ENCODE results near the gene RAP1B.

RAP1B gene

DNA sequence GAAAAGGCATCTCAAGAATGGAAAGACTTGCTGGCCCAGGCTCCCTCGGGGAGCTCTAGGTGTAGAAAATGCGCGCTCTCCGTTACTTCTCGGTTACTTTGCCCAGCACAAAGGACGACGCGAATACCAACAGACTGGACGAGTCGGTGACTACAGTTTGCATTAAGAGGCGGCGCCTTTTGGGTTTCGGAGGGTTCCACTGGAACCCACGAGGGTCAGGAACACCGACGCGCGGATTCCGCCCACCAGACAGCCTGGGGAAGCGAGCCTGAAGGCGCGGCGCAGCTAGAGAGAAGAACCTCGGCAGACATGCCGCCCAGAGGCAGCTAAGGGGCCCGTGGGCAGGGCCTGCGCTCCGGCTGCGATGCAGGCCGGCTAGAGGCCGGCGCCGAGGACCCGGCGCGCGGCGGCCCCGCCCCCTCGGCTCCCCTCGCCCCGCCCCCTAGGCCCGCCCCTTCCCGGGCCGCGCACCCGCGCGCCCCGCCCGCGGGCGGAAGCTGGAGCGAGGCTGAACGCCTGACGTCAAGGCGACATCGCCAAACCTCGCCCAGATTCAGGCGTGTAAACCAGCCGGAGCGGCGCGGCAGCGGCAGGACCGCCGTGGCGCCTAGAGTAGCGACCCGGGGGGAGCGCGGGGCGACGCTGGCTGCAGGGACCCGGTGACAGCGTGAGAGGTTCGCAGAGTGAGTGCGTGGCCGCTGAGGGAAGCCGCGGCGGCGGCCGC is at the start of gene RAP1B:
Gene RAP1B (plus strand): TSS at position 530 of the 724 bp plus-strand sequence. CDS start 37,826 bp downstream, outside the sequence.
- Mint-ChIP-seq H3K36me3 (peaks cover 11 to 24% of the 10 kb centered on the region in 2 donors), H3K27ac (peak within 1 kb of the TSS; percentile 98), H3K9me3 (no peaks in the 10 kb centered on the region), H3K4me1 (peaks cover 23 to 41% of the 10 kb centered on the region in 2 donors), H3K27me3 (no peaks in the 10 kb centered on the region), H3K4me3 (peak within 1 kb of the TSS; percentile 95 to 98)
- DNase-seq (peak; percentile 87), ATAC-seq (replicated peaks) (peak; percentile 88 to 92)

DNA sequence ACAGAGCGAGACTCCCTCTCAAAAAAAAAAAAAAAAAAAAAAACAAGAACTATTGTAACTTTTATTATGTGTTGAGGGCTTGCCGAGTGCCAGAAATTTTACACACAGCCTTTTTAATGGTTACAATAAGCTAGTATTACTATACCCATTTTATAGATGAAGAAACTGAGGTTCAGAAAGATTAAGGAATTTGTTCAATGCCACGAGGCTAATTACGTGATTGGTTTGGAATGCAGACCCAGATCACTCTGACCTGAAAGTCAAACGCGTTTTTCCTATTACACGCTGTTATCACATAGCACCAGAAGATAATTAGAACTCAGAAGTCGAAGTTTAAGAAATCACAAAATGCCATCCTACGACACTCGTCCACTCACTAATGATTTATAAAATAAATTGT is 48.9 kb upstream of the RAP1B start:
- Mint-ChIP-seq H3K4me1 (peaks cover 8 to 14% of the 10 kb centered on the region in 2 donors), H3K27ac (no peak overlapping the region), H3K9me3 (no peaks in the 10 kb centered on the region), H3K27me3 (no peaks in the 10 kb centered on the region), H3K4me3 (no peak overlapping the region), H3K36me3 (no peaks in the 10 kb centered on the region)
- DNase-seq = no peak
- no peak for ATAC-seq (replicated peaks)

DNA sequence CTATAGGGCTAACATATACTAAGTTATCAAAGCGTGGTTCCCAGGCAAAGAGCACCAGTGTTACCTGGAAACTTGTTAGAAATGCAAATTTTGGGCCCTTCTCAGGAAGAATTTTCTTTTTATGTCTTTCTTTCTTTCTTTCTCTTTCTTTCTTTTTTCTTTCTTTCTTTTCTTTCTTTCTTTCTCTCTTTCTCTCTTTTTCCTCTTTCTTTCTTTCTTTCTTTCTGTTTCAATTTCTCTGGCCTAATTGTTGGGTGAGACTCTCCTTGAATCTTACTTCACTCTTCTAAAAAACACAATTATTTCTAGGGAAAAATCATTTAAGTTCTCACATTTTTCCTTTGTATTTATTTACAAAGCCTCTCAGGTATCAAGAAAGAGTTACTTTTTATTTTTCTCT is 46.5 kb upstream of the RAP1B start:
- Mint-ChIP-seq H3K27me3 (no peaks in the 10 kb centered on the region), H3K27ac (no peak overlapping the region), H3K4me1 (peaks cover 8 to 14% of the 10 kb centered on the region in 2 donors), H3K9me3 (peaks cover 0 to 2% of the 10 kb centered on the region in 2 donors), H3K36me3 (peaks cover 0 to 2% of the 10 kb centered on the region in 2 donors), H3K4me3 (no peak overlapping the region)
- no peak for DNase-seq
- ATAC-seq (replicated peaks) = no peak

DNA sequence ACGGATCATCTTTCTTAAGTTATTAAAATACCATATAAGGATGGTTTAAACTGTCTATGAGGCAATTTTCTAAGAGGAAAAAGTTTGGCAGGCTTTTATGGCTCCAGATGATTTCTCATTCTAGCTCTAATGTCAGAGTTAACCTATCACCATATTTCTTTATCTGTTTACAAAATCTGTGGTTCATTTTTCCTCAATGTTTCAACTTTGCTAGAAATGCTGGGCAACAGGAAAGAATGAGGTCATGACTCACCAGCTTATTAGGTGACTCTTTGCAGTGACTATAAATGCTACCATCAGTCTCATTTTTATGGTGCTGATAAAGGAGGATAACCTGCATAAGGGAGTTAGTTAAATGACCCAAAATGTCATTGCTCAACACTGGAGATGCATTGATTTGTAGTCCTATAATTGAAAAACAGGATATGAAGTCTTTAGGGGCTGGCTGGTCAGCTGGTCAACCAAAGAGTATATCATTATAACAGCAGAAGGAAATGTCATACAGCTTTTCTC is 45.3 kb upstream of the RAP1B start:
- H3K27ac Mint-ChIP-seq = no peak overlapping the region
- peaks cover 5 to 9% of the 10 kb centered on the region in 2 donors for H3K4me1 Mint-ChIP-seq
- DNase-seq (no peak), ATAC-seq (replicated peaks) (no peak)
- peaks cover 0 to 2% of the 10 kb centered on the region in 2 donors for H3K9me3 Mint-ChIP-seq
- H3K4me3 Mint-ChIP-seq = no peak overlapping the region
- no peaks in the 10 kb centered on the region for H3K27me3 Mint-ChIP-seq
- H3K36me3 Mint-ChIP-seq = peaks cover 0 to 2% of the 10 kb centered on the region in 2 donors

DNA sequence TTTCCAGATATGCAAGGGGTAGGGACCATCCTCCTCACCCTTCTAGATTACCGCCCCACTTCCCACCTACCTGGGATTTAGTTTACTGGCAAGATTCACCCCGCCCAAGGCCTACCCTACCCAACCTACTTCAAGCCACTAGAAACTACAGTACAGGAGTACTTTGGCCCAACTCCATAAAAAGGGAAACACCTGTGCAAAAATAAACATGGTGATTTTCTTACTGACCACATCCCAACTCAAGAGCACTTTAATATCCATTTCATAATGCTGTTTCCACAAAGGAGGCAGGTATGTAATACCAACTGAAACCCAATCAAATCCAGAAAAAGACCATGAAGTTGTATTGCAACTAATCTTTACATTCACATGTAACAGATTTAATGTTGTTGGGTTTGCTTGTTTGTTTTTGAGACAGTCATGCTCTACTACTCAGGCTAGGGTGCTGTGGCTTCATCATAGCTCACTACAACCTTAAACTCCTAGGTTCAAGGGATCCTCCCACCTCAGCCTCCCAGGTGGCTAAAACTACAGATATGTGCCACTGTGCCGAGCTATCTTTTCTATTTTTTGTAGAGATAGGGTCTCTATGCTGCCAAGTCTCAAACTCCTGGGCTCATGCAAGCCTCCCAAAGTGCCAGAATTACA is 41.7 kb upstream of the RAP1B start:
- Mint-ChIP-seq H3K9me3 (peaks cover 0 to 2% of the 10 kb centered on the region in 2 donors), H3K27ac (no peak overlapping the region), H3K4me1 (peaks cover 2 to 5% of the 10 kb centered on the region in 2 donors), H3K27me3 (no peaks in the 10 kb centered on the region), H3K36me3 (peaks cover 0 to 2% of the 10 kb centered on the region in 2 donors), H3K4me3 (no peak overlapping the region)
- ATAC-seq (replicated peaks) (no peak), DNase-seq (no peak)

DNA sequence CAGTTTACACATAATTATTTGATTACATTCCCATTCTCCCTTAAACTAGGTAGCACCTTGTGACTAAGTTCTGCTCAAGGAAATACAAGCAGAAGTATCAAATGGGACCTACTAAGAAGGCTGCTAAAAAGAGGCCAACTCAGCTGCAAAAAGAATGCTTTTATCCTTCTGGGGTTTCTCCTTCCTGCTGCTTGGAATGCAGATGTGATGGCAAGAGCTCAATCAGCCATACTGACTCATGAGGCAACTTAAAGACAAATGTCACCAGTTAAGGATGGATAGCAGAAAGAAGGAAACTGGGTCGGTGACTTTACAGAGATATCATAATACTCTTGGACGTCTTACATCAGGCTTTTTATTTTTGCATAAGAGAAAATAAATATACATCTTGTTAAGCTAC is 38.0 kb upstream of the RAP1B start:
- DNase-seq (no peak), ATAC-seq (replicated peaks) (no peak)
- Mint-ChIP-seq H3K36me3 (peaks cover 0 to 2% of the 10 kb centered on the region in 2 donors), H3K4me1 (no peaks in the 10 kb centered on the region), H3K27ac (no peak overlapping the region), H3K27me3 (no peaks in the 10 kb centered on the region), H3K9me3 (peaks cover 0 to 2% of the 10 kb centered on the region in 2 donors), H3K4me3 (no peak overlapping the region)

DNA sequence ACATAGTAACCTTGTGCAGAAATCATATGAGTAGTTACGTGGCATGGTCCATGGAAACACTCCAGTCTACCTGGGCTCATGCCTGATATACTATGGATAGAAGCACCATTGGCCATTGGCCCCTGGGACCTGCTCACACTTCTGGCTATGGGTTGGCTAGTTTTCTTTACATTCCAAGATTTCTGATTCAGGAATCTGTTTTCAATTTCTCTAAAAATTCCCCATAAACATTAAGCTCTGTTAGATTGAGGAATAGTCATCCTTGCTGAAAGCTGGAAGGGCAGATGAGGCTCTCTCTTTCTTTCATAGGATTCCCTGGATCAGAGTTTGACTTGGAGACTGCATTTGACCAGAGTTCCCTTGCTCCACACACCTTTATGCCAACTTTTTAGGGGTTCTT is 37.3 kb upstream of the RAP1B start:
- peaks cover 0 to 2% of the 10 kb centered on the region in 2 donors for H3K36me3 Mint-ChIP-seq
- no peaks in the 10 kb centered on the region for H3K4me1 Mint-ChIP-seq
- no peak overlapping the region for H3K27ac Mint-ChIP-seq
- ATAC-seq (replicated peaks) (no peak), DNase-seq (no peak)
- peaks cover 0 to 2% of the 10 kb centered on the region in 2 donors for H3K9me3 Mint-ChIP-seq
- no peak overlapping the region for H3K4me3 Mint-ChIP-seq
- no peaks in the 10 kb centered on the region for H3K27me3 Mint-ChIP-seq

DNA sequence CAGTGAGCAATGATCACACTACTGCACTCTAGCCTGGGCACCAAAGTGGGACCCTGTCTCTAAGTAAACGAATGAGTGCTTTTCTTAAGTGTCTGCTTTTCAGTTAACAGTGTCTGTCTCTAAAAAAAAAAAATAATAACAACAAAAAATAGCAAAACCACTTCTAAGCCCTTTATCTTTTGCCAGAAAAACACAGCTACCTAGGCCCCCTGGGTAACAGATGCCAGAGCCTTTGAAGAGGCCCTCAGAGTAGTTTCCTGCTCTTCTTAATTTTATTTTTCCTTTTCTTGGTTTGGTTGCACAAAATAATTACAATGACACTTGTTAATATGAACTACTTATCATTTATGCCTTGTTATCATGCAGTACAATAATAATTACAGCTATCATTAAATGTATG is 32.8 kb upstream of the RAP1B start:
- DNase-seq (no peak), ATAC-seq (replicated peaks) (no peak)
- Mint-ChIP-seq H3K4me3 (no peak overlapping the region), H3K27ac (no peak overlapping the region), H3K27me3 (no peaks in the 10 kb centered on the region), H3K9me3 (no peaks in the 10 kb centered on the region), H3K4me1 (no peaks in the 10 kb centered on the region), H3K36me3 (no peaks in the 10 kb centered on the region)

DNA sequence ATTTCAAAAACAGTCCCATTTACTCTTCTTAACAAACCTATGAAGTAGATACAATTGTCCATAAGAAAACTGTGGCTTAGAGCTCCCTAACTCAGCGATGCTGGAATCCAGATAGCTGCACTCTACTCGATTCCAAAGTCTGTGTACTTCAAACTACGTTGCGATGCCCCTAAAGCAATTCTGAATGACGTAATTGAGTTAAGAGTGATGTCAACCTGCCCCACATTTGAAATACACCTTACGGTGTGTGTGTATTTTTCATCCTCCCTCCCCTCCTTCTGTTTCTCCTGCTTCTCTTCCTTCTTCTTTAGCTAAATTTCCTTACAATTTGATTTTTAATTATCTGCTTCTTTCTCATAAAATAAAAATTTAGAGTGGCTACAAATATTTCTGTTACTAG is 31.9 kb upstream of the RAP1B start:
- DNase-seq (no peak), ATAC-seq (replicated peaks) (no peak)
- H3K4me1 Mint-ChIP-seq = no peaks in the 10 kb centered on the region
- no peaks in the 10 kb centered on the region for H3K27me3 Mint-ChIP-seq
- H3K9me3 Mint-ChIP-seq = no peaks in the 10 kb centered on the region
- no peaks in the 10 kb centered on the region for H3K36me3 Mint-ChIP-seq
- no peak overlapping the region for H3K4me3 Mint-ChIP-seq
- no peak overlapping the region for H3K27ac Mint-ChIP-seq

DNA sequence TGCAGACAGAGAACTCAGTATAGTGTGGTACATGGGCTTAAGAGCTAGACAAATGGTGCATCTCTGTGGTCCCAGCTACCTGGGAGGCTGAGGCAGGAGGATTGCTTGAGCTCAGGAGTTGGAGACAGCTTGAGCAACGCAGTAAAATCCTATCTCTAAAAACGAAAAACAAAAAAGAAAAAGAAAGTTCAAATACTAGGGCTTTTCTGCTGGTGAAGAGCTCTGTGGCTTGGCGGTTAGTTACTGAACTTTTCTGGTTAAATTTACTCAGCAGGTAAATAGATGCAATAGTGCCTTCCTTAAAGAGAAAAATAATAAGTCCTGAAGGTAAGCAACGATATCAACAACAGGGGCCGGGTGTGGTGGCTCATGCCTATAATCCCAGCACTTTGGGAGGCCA is 31.4 kb upstream of the RAP1B start:
- no peaks in the 10 kb centered on the region for H3K4me1 Mint-ChIP-seq

DNA sequence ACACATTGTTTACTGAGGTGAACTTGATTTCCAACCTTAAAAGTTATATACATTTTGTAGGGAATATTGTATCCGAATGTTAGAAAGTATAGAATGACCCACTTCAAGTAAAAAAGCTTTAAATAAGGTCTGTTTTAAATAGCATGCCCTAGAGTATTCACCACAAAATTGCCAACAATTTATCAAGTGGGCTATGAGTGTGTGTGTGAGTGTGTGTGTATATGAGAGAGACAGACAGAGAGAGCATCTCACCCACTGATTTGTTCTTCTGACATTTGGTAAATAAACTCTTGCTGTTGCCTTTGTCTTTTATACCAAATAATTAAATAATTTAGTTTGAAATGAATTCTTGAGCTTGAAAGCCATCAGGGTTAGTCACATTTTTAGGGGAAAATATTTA is 29.8 kb upstream of the RAP1B start:
- ATAC-seq (replicated peaks) = no peak
- Mint-ChIP-seq H3K4me1 (no peaks in the 10 kb centered on the region), H3K36me3 (no peaks in the 10 kb centered on the region), H3K4me3 (no peak overlapping the region), H3K27ac (no peak overlapping the region), H3K9me3 (no peaks in the 10 kb centered on the region), H3K27me3 (no peaks in the 10 kb centered on the region)
- DNase-seq = no peak

More for the DNA sequence above, 31.4 kb upstream of the RAP1B start:
- Mint-ChIP-seq H3K9me3 (no peaks in the 10 kb centered on the region), H3K27ac (no peak overlapping the region), H3K4me3 (no peak overlapping the region), H3K27me3 (no peaks in the 10 kb centered on the region), H3K36me3 (no peaks in the 10 kb centered on the region)
- DNase-seq (no peak), ATAC-seq (replicated peaks) (no peak)

DNA sequence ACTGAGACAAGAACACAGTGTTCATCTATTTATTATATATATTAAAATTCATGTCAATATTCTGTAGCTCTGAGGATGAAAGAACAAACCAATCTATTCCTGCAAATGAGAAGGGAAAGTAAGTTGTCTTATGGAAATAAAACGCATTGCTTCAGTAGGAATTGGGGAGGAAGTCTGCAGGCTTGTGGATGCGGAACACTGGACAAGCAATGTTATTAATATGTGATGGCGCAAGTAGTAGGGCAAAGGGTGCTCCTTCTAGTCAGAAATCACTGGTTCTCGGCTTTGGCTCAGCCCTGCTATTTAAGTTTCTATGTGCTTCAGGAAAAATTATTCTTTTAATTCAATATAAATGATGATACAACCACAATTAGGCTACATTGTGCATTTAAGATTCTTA is 28.8 kb upstream of the RAP1B start:
- Mint-ChIP-seq H3K4me1 (no peaks in the 10 kb centered on the region), H3K9me3 (no peaks in the 10 kb centered on the region), H3K36me3 (no peaks in the 10 kb centered on the region), H3K27me3 (no peaks in the 10 kb centered on the region), H3K4me3 (no peak overlapping the region), H3K27ac (no peak overlapping the region)
- ATAC-seq (replicated peaks) (no peak), DNase-seq (no peak)

DNA sequence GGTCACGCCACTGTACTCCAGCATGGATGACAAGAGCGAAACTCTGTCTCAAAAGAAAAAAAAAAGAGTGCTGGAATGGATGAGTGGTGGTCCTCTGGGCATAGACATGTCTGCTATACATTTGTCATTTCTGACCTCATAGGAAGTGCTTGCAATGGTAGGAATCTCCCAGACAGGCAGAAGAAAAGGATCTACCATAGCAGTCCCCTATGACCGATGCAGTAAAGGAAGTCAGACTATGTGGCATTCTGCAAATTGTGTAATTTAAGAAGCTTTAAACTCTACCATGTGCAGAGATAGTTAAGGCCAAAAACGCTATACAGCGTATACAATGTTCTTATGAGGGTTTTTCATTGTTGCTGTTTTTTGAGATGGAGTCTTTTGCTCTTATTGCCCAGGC is 24.7 kb upstream of the RAP1B start:
- H3K9me3 Mint-ChIP-seq = peaks cover 5 to 6% of the 10 kb centered on the region in 2 donors
- no peak for ATAC-seq (replicated peaks)
- H3K4me1 Mint-ChIP-seq = peaks cover 12 to 20% of the 10 kb centered on the region in 2 donors
- H3K27ac Mint-ChIP-seq = peak overlapping the region; percentile 20
- H3K36me3 Mint-ChIP-seq = peaks cover 6% of the 10 kb centered on the region in 2 donors
- no peak overlapping the region for H3K4me3 Mint-ChIP-seq
- no peak for DNase-seq
- no peaks in the 10 kb centered on the region for H3K27me3 Mint-ChIP-seq

DNA sequence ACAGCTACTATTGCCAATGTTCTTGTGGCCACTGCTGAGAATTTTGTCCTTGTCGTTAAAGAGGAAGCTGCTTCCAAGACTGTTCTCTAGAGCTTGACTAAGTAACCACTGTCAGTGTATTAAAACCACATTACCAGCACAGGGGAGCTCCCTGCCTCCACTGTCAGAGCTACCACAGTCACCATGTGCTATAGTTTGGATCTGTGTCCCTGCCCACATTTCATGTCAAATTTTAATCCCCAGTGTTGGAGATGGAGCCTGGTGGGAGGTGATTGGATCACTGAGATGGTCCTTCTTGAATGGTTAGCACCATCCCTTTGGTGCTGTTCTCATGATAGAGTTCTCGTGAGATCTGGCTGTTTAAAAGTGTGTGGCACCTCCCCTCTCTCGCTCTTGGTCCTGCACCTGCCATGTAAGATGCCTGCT is 23.2 kb upstream of the RAP1B start:
- ATAC-seq (replicated peaks) (peak; percentile 100), DNase-seq (peak; percentile 54)
- H3K27ac Mint-ChIP-seq = peak overlapping the region; percentile 66
- peak overlapping the region; percentile 2 to 11 for H3K4me3 Mint-ChIP-seq
- H3K27me3 Mint-ChIP-seq = no peaks in the 10 kb centered on the region
- H3K9me3 Mint-ChIP-seq = peaks cover 5 to 6% of the 10 kb centered on the region in 2 donors
- peaks cover 25 to 35% of the 10 kb centered on the region in 2 donors for H3K4me1 Mint-ChIP-seq
- H3K36me3 Mint-ChIP-seq = peaks cover 6% of the 10 kb centered on the region in 2 donors

DNA sequence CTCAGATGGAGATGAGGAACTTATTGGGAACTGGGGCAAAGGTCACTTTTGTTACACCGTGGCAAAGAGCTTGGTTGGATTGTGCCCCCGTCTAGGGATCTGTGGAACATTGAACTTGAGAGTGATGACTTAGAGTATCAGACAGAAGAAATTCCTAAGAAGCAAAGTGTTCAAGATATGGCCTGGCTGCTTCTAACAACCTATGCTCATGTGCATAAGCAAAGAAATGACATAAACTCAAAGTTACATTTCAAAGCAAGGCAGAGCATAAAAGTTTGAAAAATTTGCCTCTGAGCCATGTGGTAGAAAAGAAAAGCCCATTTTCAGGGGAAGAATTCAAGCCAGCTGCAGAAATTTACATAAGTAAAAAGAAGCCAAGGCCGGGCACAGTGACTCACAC is 21.5 kb upstream of the RAP1B start:
- no peak for DNase-seq
- ATAC-seq (replicated peaks) = no peak
- H3K27ac Mint-ChIP-seq = no peak overlapping the region
- peaks cover 27 to 37% of the 10 kb centered on the region in 2 donors for H3K4me1 Mint-ChIP-seq
- H3K9me3 Mint-ChIP-seq = peaks cover 5 to 6% of the 10 kb centered on the region in 2 donors
- H3K36me3 Mint-ChIP-seq = peaks cover 6% of the 10 kb centered on the region in 2 donors
- H3K4me3 Mint-ChIP-seq = no peak overlapping the region
- no peaks in the 10 kb centered on the region for H3K27me3 Mint-ChIP-seq
